HEK293 (cell line): ENCODE measurements around the gene RNH1.

Experiments
- BCL11B ChIP-seq: fragments of 450-650 bp; formaldehyde crosslinking; IDR thresholded peaks from 2 replicates; pipeline ENCODE4 v1.5.1; 2016; ENCODE audit warnings: low read depth, missing biosample characterization, missing genetic modification characterization
- EGR2 ChIP-seq: fragments of 450-650 bp; formaldehyde crosslinking; IDR thresholded peaks from 2 replicates; pipeline ENCODE4 v1.5.1; 2016; ENCODE audit warnings: low read depth, missing biosample characterization, missing genetic modification characterization
- FEZF1 ChIP-seq: fragments of 450-650 bp; formaldehyde crosslinking; IDR thresholded peaks from 2 replicates; pipeline ENCODE4 v1.5.1; 2016; ENCODE audit warnings: missing biosample characterization, missing genetic modification characterization
- KLF7 ChIP-seq: fragments of 450-650 bp; formaldehyde crosslinking; IDR thresholded peaks from 2 replicates; pipeline ENCODE4 v1.5.1; 2016; ENCODE audit warnings: missing biosample characterization, missing genetic modification characterization, borderline replicate concordance
- MZF1 ChIP-seq: fragments of 450-650 bp; formaldehyde crosslinking; IDR thresholded peaks from 2 replicates; pipeline ENCODE4 v1.5.1; 2017; ENCODE audit warnings: missing biosample characterization, missing genetic modification characterization, borderline replicate concordance
- PRDM1 ChIP-seq: fragments of 450-650 bp; formaldehyde crosslinking; IDR thresholded peaks from 2 replicates; pipeline ENCODE4; 2016; ENCODE audit warnings: missing biosample characterization, missing genetic modification characterization
- SP3 ChIP-seq: fragments of 450-650 bp; formaldehyde crosslinking; IDR thresholded peaks from 2 replicates; pipeline ENCODE4 v1.5.1; 2016; ENCODE audit warnings: missing biosample characterization, missing genetic modification characterization
- ZBTB1 ChIP-seq: fragments of 450-650 bp; formaldehyde crosslinking; IDR thresholded peaks from 2 replicates; pipeline ENCODE4 v1.5.1; 2016; ENCODE audit warnings: missing biosample characterization, missing genetic modification characterization
- ZIC2 ChIP-seq: fragments of 450-650 bp; formaldehyde crosslinking; IDR thresholded peaks from 2 replicates; pipeline ENCODE4 v1.5.1; 2016; ENCODE audit warnings: missing biosample characterization, missing genetic modification characterization
- ZNF114 ChIP-seq: fragments of 450-650 bp; formaldehyde crosslinking; IDR thresholded peaks from 2 replicates; pipeline ENCODE4 v1.5.0; 2017; ENCODE audit warnings: missing biosample characterization, missing genetic modification characterization
- ZNF121 ChIP-seq: fragments of 450-650 bp; formaldehyde crosslinking; IDR thresholded peaks from 2 replicates; pipeline ENCODE4 v1.5.1; 2016; ENCODE audit warnings: missing biosample characterization, missing genetic modification characterization
- ZNF133 ChIP-seq: fragments of 450-650 bp; formaldehyde crosslinking; IDR thresholded peaks from 2 replicates; pipeline ENCODE4 v1.5.1; 2016; ENCODE audit warnings: missing biosample characterization, missing genetic modification characterization
- ZNF146 ChIP-seq: fragments of 450-650 bp; formaldehyde crosslinking; IDR thresholded peaks from 2 replicates; pipeline ENCODE4 v1.5.1; 2016; ENCODE audit warnings: missing biosample characterization, missing genetic modification characterization
- ZNF16 ChIP-seq: fragments of 450-650 bp; formaldehyde crosslinking; IDR thresholded peaks from 2 replicates; pipeline ENCODE4 v1.5.1; 2016; ENCODE audit warnings: low read depth, missing biosample characterization, missing genetic modification characterization
- ZNF2 ChIP-seq: fragments of 450-650 bp; formaldehyde crosslinking; IDR thresholded peaks from 2 replicates; pipeline ENCODE4 v1.5.1; 2016; ENCODE audit warnings: missing biosample characterization, missing genetic modification characterization
- ZNF274 ChIP-seq, 2 experiments: fragments of 200-500 bp in 1 of 2; fragments of 450-650 bp in 1 of 2; sonication (Bioruptor generic) in 1 of 2; formaldehyde crosslinking in 1 of 2; IDR thresholded peaks; 2 replicates each; pipeline versions ENCODE4 v1.5.1 to v1.6.1; 2014 to 2016; ENCODE audit warnings: borderline replicate concordance in 1 of 2, inconsistent platforms in 1 of 2, low read length in 1 of 2, missing biosample characterization in 1 of 2, missing genetic modification characterization in 1 of 2
- ZNF416 ChIP-seq: fragments of 450-650 bp; formaldehyde crosslinking; IDR thresholded peaks from 2 replicates; pipeline ENCODE4 v1.5.1; 2016; ENCODE audit warnings: missing biosample characterization, missing genetic modification characterization
- ZNF423 ChIP-seq: fragments of 450-650 bp; formaldehyde crosslinking; IDR thresholded peaks from 2 replicates; pipeline ENCODE4 v1.5.1; 2016; ENCODE audit warnings: missing biosample characterization, missing genetic modification characterization
- ZNF433 ChIP-seq: fragments of 450-650 bp; formaldehyde crosslinking; IDR thresholded peaks from 2 replicates; pipeline ENCODE4 v1.5.1; 2016; ENCODE audit warnings: missing biosample characterization, missing genetic modification characterization, low read depth
- ZNF48 ChIP-seq: fragments of 450-650 bp; formaldehyde crosslinking; IDR thresholded peaks from 2 replicates; pipeline ENCODE4 v1.5.1; 2016; ENCODE audit warnings: missing biosample characterization, missing genetic modification characterization
- ZSCAN23 ChIP-seq: fragments of 450-650 bp; formaldehyde crosslinking; IDR thresholded peaks from 2 replicates; pipeline ENCODE4 v1.5.1; 2016; ENCODE audit warnings: missing biosample characterization, missing genetic modification characterization
- TF ChIP-seq, protein P1 (sequence below): IDR thresholded peaks from 2 replicates; pipeline ENCODE4 v1.6.1; 2011; ENCODE audit warnings: mild to moderate bottlenecking, low read depth, low read length, borderline replicate concordance
- TF ChIP-seq, protein P2 (sequence below): fragments of 450-650 bp; formaldehyde crosslinking; IDR thresholded peaks from 2 replicates; pipeline ENCODE4 v1.5.1; 2016; ENCODE audit warnings: missing biosample characterization, missing genetic modification characterization, borderline replicate concordance
- TF ChIP-seq, protein P3 (sequence below): fragments of 450-650 bp; formaldehyde crosslinking; IDR thresholded peaks from 2 replicates; pipeline ENCODE4 v1.5.1; 2016; ENCODE audit warnings: missing biosample characterization, missing genetic modification characterization
- TF ChIP-seq, protein P4 (sequence below): fragments of 450-650 bp; formaldehyde crosslinking; IDR thresholded peaks from 2 replicates; pipeline ENCODE4 v1.5.1; 2017; ENCODE audit warnings: missing biosample characterization, mild to moderate bottlenecking, missing genetic modification characterization, moderate library complexity
- TF ChIP-seq, protein P5 (sequence below): fragments of 450-650 bp; formaldehyde crosslinking; IDR thresholded peaks from 2 replicates; pipeline ENCODE4 v1.5.1; 2016; ENCODE audit warnings: missing biosample characterization, missing genetic modification characterization
- TF ChIP-seq, protein P6 (sequence below): fragments of 450-650 bp; formaldehyde crosslinking; IDR thresholded peaks from 2 replicates; pipeline ENCODE4 v1.5.1; 2016; ENCODE audit warnings: missing biosample characterization, missing genetic modification characterization

The RNH1 gene

DNA sequence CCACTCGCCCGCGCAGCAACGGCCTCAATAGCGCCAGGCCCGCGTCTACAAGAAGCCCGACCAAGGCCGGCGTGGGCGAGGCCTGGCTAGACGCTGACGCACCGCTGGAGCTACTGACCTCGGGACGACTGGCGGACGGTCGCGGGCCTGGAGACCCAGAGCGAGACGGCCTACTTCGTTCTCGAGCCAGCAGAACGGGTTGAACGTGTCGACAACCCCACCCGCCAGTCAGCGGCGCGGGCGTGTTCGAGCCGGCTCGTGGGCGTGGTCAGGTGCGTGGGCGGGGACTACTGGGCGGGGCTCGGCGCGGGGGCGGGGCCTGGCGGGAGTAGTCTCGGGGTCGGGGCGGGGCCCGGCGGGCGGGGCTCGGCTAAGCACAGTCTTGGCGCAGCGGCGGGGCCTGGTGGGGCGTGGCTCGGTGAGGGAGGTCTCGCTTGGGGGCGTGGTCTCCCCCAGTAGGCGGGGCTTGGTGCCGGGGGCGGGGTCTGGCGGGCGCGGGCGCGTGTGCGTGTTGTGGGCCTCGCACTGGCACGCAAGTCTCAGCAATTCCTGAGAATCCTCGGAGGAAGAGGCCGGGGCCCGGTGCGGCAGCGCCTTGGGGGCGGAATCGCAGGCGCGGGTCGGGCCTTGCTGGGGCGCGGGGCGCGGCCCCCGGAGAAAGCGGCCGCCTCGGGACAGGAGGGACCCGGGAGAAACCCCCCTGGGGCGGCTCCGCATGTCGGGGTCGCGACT is at the start of gene RNH1 (continued):
- TF ChIP-seq, protein P1, sequence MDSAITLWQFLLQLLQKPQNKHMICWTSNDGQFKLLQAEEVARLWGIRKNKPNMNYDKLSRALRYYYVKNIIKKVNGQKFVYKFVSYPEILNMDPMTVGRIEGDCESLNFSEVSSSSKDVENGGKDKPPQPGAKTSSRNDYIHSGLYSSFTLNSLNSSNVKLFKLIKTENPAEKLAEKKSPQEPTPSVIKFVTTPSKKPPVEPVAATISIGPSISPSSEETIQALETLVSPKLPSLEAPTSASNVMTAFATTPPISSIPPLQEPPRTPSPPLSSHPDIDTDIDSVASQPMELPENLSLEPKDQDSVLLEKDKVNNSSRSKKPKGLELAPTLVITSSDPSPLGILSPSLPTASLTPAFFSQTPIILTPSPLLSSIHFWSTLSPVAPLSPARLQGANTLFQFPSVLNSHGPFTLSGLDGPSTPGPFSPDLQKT = no peak; the same call in 1 of the 2 replicates
- TF ChIP-seq, protein P2, sequence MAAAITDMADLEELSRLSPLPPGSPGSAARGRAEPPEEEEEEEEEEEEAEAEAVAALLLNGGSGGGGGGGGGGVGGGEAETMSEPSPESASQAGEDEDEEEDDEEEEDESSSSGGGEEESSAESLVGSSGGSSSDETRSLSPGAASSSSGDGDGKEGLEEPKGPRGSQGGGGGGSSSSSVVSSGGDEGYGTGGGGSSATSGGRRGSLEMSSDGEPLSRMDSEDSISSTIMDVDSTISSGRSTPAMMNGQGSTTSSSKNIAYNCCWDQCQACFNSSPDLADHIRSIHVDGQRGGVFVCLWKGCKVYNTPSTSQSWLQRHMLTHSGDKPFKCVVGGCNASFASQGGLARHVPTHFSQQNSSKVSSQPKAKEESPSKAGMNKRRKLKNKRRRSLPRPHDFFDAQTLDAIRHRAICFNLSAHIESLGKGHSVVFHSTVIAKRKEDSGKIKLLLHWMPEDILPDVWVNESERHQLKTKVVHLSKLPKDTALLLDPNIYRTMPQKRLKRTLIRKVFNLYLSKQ (tag by site-specific recombination) = no peak
- no peak for TF ChIP-seq ZBTB1 (tag by site-specific recombination)
- TF ChIP-seq ZNF48 (tag by site-specific recombination) = no peak
- TF ChIP-seq ZNF274 (IDR thresholded peaks at IDR 0.05; ENCODE audit: low read length) = no peak
- TF ChIP-seq ZNF274 (tag by site-specific recombination; IDR thresholded peaks at IDR 0.05; ENCODE audit: borderline replicate concordance) = no peak
- TF ChIP-seq, protein P3, sequence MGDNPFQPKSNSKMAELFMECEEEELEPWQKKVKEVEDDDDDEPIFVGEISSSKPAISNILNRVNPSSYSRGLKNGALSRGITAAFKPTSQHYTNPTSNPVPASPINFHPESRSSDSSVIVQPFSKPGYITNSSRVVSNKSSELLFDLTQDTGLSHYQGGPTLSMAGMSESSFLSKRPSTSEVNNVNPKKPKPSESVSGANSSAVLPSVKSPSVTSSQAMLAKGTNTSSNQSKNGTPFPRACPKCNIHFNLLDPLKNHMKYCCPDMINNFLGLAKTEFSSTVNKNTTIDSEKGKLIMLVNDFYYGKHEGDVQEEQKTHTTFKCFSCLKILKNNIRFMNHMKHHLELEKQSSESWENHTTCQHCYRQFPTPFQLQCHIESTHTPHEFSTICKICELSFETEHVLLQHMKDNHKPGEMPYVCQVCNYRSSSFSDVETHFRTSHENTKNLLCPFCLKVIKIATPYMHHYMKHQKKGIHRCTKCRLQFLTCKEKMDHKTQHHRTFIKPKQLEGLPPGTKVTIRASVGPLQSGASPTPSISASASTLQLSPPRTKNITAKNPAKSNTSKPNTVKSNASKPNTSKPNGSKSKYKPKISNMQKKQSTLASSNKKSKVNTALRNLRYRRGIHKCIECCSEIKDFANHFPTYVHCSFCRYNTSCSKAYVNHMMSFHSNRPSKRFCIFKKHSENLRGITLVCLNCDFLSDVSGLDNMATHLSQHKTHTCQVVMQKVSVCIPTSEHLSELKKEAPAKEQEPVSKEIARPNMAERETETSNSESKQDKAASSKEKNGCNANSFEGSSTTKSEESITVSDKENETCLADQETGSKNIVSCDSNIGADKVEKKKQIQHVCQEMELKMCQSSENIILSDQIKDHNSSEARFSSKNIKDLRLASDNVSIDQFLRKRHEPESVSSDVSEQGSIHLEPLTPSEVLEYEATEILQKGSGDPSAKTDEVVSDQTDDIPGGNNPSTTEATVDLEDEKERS (tag by site-specific recombination) = no peak
- no peak for TF ChIP-seq ZNF423 (tag by site-specific recombination)
- no peak for TF ChIP-seq FEZF1 (tag by site-specific recombination)
- no peak for TF ChIP-seq MZF1 (tag by site-specific recombination)
- no peak for TF ChIP-seq ZNF416 (tag by site-specific recombination)
- TF ChIP-seq ZNF146 (tag by site-specific recombination) = 0 out of 2 replicates have a peak, but pooled peaks have one; percentile 21
- TF ChIP-seq SP3 (tag by site-specific recombination) = peak; percentile 74; the same call in 1 of the 2 replicates
- TF ChIP-seq ZIC2 = no peak
- TF ChIP-seq PRDM1 (tag by site-specific recombination) = no peak
- TF ChIP-seq, protein P4, sequence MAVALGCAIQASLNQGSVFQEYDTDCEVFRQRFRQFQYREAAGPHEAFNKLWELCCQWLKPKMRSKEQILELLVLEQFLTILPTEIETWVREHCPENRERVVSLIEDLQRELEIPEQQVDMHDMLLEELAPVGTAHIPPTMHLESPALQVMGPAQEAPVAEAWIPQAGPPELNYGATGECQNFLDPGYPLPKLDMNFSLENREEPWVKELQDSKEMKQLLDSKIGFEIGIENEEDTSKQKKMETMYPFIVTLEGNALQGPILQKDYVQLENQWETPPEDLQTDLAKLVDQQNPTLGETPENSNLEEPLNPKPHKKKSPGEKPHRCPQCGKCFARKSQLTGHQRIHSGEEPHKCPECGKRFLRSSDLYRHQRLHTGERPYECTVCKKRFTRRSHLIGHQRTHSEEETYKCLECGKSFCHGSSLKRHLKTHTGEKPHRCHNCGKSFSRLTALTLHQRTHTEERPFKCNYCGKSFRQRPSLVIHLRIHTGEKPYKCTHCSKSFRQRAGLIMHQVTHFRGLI = peak; percentile 79
- no peak for TF ChIP-seq ZNF133 (tag by site-specific recombination)
- no peak for TF ChIP-seq ZNF16 (tag by site-specific recombination)
- TF ChIP-seq, protein P5, sequence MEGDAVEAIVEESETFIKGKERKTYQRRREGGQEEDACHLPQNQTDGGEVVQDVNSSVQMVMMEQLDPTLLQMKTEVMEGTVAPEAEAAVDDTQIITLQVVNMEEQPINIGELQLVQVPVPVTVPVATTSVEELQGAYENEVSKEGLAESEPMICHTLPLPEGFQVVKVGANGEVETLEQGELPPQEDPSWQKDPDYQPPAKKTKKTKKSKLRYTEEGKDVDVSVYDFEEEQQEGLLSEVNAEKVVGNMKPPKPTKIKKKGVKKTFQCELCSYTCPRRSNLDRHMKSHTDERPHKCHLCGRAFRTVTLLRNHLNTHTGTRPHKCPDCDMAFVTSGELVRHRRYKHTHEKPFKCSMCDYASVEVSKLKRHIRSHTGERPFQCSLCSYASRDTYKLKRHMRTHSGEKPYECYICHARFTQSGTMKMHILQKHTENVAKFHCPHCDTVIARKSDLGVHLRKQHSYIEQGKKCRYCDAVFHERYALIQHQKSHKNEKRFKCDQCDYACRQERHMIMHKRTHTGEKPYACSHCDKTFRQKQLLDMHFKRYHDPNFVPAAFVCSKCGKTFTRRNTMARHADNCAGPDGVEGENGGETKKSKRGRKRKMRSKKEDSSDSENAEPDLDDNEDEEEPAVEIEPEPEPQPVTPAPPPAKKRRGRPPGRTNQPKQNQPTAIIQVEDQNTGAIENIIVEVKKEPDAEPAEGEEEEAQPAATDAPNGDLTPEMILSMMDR (tag by site-specific recombination) = no peak
- TF ChIP-seq ZSCAN23 (tag by site-specific recombination) = no peak
- TF ChIP-seq KLF7 (tag by site-specific recombination) = 0 out of 2 replicates have a peak, but pooled peaks have one; percentile 39
- TF ChIP-seq BCL11B (tag by site-specific recombination) = peak; percentile 45; the same call in 1 of the 2 replicates
- no peak for TF ChIP-seq ZNF114 (tag by site-specific recombination)
- no peak for TF ChIP-seq ZNF433 (tag by site-specific recombination)
- TF ChIP-seq, protein P6, sequence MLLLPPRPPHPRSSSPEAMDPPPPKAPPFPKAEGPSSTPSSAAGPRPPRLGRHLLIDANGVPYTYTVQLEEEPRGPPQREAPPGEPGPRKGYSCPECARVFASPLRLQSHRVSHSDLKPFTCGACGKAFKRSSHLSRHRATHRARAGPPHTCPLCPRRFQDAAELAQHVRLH = no peak
- no peak for TF ChIP-seq ZNF2 (tag by site-specific recombination)
- TF ChIP-seq EGR2 = peak; percentile 66
- no peak for TF ChIP-seq ZNF121 (tag by site-specific recombination)
